ENCODE measurements around the gene WDR17. TPM values are rescaled to one million over a fixed set of nuclear protein-coding genes. Genes with fewer than 3 reads are reported as not detected.
"Not testable (repeated sequence)": the region's sequence is repeated elsewhere in the genome, so short reads cannot be mapped to it uniquely, and the experiment has no call there.

WDR17 gene
- total RNA-seq, 1 donor from 2014 or later, result 0.17 TPM

DNA sequence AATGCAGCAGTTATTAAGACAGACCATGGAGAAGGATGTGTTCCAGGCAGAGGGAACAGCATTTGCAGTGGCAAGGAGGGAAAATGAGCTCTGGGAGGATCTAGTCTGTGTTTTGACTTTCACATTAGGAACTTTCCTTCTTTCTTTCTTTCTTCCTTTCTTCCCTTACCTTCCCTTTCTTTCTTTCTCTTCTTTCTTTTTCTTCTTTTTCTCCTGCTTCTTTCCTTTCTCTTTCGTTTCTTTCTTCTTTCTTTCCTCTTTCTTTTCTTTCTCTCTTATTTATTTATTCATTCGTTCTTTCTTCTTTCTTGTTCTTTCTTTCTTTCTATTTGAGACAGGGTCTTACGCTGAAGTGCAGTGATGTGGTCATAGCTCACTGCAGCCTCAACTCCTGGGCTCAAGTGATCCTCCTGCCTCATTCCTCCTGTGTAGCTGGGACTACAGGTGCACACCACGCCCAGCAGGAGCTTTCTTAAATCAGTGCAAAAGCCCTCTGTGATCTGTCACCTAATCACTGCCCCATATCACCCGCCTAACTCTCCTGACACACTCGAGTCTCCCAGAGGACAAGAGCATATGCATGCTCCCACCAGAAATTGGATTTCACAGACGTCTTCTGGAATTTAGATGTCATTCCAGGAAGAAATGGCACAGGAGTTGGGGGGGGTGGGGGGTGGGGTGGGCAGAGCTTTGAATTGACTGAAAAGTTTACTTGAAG, 145.1 kb downstream of the WDR17 start:
- TF ChIP-seq, protein P1, sequence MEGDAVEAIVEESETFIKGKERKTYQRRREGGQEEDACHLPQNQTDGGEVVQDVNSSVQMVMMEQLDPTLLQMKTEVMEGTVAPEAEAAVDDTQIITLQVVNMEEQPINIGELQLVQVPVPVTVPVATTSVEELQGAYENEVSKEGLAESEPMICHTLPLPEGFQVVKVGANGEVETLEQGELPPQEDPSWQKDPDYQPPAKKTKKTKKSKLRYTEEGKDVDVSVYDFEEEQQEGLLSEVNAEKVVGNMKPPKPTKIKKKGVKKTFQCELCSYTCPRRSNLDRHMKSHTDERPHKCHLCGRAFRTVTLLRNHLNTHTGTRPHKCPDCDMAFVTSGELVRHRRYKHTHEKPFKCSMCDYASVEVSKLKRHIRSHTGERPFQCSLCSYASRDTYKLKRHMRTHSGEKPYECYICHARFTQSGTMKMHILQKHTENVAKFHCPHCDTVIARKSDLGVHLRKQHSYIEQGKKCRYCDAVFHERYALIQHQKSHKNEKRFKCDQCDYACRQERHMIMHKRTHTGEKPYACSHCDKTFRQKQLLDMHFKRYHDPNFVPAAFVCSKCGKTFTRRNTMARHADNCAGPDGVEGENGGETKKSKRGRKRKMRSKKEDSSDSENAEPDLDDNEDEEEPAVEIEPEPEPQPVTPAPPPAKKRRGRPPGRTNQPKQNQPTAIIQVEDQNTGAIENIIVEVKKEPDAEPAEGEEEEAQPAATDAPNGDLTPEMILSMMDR (conservative IDR thresholded peaks at IDR 0.05; ENCODE audit: low read depth, low read length), result no peak
- no peak for DNase-seq (ENCODE audit: low read depth)
- H3K4me3 ChIP-seq (ENCODE audit: low read depth, low read length), result no peak overlapping the region

- H3K4me3 ChIP-seq (ENCODE audit: low read depth, low read length); DNase-seq (ENCODE audit: low read depth): not testable (repeated sequence)
Observed at GRCh38 chr4:176212351-176212750, 146.7 kb downstream of the WDR17 start.

GRCh38 chr4:176217510-176217909, 151.9 kb downstream of the WDR17 start:
- H3K4me3 ChIP-seq (ENCODE audit: low read depth, low read length), result no peak overlapping the region
- DNase-seq (ENCODE audit: low read depth), result no peak
- TF ChIP-seq, protein P1 (conservative IDR thresholded peaks at IDR 0.05; ENCODE audit: low read depth, low read length), result no peak

- TF ChIP-seq, protein P1 (conservative IDR thresholded peaks at IDR 0.05; ENCODE audit: low read depth, low read length), result no peak
- H3K4me3 ChIP-seq (ENCODE audit: low read depth, low read length), result no peak overlapping the region
- no peak for DNase-seq (ENCODE audit: low read depth)
Observed at GRCh38 chr4:176222149-176222548, 156.5 kb downstream of the WDR17 start.

DNA sequence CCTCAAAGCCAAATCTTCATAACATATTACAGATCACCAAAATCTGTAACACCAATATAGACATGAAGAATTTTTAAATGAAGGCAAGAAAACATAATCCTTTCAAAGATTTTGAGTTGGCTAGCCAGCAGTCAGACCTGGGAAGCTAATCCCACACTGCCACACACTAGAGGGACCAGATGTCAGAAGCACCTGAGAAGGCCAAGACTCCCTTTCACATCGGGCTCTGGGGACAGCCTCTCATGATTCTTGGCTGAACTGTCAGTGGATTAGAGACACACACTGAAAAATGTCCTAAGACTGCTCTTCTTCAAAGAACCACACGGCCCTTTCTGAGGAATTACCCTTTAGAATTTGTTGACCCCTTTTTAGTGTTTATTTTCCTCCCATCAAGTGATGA, 157.9 kb downstream of the WDR17 start:
- no peak overlapping the region for H3K4me3 ChIP-seq (ENCODE audit: low read depth, low read length)
- no peak for DNase-seq (ENCODE audit: low read depth)
- TF ChIP-seq, protein P1 (conservative IDR thresholded peaks at IDR 0.05; ENCODE audit: low read depth, low read length), result no peak

GRCh38 chr4:176226736-176227135, 161.1 kb downstream of the WDR17 start:
- no peak for DNase-seq (ENCODE audit: low read depth)
- no peak overlapping the region for H3K4me3 ChIP-seq (ENCODE audit: low read depth, low read length)
- TF ChIP-seq, protein P1 (conservative IDR thresholded peaks at IDR 0.05; ENCODE audit: low read depth, low read length), result no peak

DNA sequence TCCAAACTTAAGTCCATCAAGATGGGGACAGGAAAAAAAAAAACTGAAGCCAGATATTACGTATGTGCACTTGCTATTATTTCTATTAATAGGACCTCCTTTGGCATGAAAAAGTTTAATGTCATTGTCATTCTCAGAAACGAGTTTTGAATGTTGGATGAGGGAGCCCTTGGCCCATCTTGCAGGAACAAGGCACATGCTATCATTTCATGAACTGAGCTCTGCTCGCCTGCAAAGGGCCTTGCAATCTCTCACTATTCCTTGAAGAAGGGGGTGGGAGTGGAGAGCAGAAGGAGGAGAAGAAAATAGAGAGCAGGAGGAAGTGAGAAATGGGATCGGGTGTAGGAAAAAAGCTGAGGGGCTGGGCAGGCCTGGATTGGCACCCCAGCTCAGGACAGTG, 164.0 kb downstream of the WDR17 start:
- H3K4me3 ChIP-seq (ENCODE audit: low read depth, low read length), result no peak overlapping the region
- TF ChIP-seq, protein P1 (conservative IDR thresholded peaks at IDR 0.05; ENCODE audit: low read depth, low read length), result no peak
- DNase-seq (ENCODE audit: low read depth), result no peak

Other genes with a start within 250 kb of the WDR17 start
- gene SPATA4, start 129.7 kb downstream of the WDR17 start, total RNA-seq, result not detected in 2 replicates
- gene ASB5, start 203.4 kb downstream of the WDR17 start, total RNA-seq, result not detected in 2 replicates

All from epithelial cell of proximal tubule (primary cell).